ENCODE results near the gene PFN1.

Gene PFN1

GRCh38 chr17:4967539-4968485 is 19.5 kb upstream of the PFN1 start, which contains the start of gene SPAG7:
TSS of gene SPAG7 (minus strand) at chr17:4967817. CDS start at chr17:4967804, 13 bp downstream.
- DNase-seq, result peak; percentile 96

- DNase-seq, result peak; percentile 100
These were observed 18.7 kb upstream of the PFN1 start for GRCh38 chr17:4966844-4967538.

GRCh38 chr17:4965311-4965986 is 17.1 kb upstream of the PFN1 start:
- no peak for DNase-seq

- DNase-seq, result no peak
These were observed 12.1 kb upstream of the PFN1 start for GRCh38 chr17:4960279-4960922.

GRCh38 chr17:4959261-4959965 is 11.1 kb upstream of the PFN1 start:
- no peak for DNase-seq

- peak; percentile 28 for DNase-seq
These were observed 9.8 kb upstream of the PFN1 start for GRCh38 chr17:4958102-4958501.

GRCh38 chr17:4956493-4957061 is 8.2 kb upstream of the PFN1 start:
- DNase-seq, result no peak

- no peak for DNase-seq
These were observed 6.8 kb upstream of the PFN1 start for GRCh38 chr17:4955091-4955490.

- no peak for DNase-seq
These were observed 5.2 kb upstream of the PFN1 start for GRCh38 chr17:4953451-4953961.

- no peak for DNase-seq
These were observed 3.2 kb upstream of the PFN1 start for GRCh38 chr17:4951486-4951885.

- DNase-seq, result peak; percentile 71
These were observed 2.4 kb upstream of the PFN1 start, which contains the start of gene ENO3 for GRCh38 chr17:4950746-4951204. TSS of gene ENO3 (plus strand) at chr17:4951119. CDS start at chr17:4951830, 711 bp downstream.

GRCh38 chr17:4950075-4950745 is 1.9 kb upstream of the PFN1 start:
- DNase-seq, result peak; percentile 36

GRCh38 chr17:4949321-4950074 is 1.2 kb upstream of the PFN1 start:
- DNase-seq, result peak; percentile 62

GRCh38 chr17:4948931-4949320 is 596 bp upstream of the PFN1 start:
- DNase-seq, result peak; percentile 77

- DNase-seq, result peak; percentile 45
These were observed 742 bp downstream of the PFN1 start for GRCh38 chr17:4947411-4948165.

GRCh38 chr17:4947010-4947410 is 1.3 kb downstream of the PFN1 start:
- DNase-seq, result no peak

- DNase-seq, result no peak
These were observed 1.9 kb downstream of the PFN1 start for GRCh38 chr17:4946312-4946976.

GRCh38 chr17:4945944-4946280 is 2.4 kb downstream of the PFN1 start:
- DNase-seq, result no peak

Data from NCI-H1105 treated with DMSO at 0.1 percent for 48 hours (cell line).